ENCODE data around the gene ALG3. TPM values are rescaled to one million over a fixed set of nuclear protein-coding genes. Genes with fewer than 3 reads are reported as not detected.

The ALG3 gene
- total and polyA plus RNA-seq, 9 of the 15 experiments (the other 6 are each of a cell fraction or from before 2014, with no cell fraction given), result 37.5 to 107 (median 80.1) TPM

GRCh38 chr3:184250167-184250828 lies 1.5 kb upstream of the ALG3 start:
- Histone ChIP-seq H2AFZ (ENCODE audit: low read depth, low read length) (peak overlapping the region; percentile 86), H3K4me2 (ENCODE audit: insufficient read depth, low read length) (peak overlapping the region; percentile 99), H3K27ac (ENCODE audit: extremely low read depth, low read depth, low read length) (peak overlapping the region; percentile 95), H3K9ac (ENCODE audit: insufficient read depth in 1 of 2, low read depth in 2 of 2, low read length in 2 of 2) (peak overlapping the region; percentile 96 to 97), H3K9me3 (replicated peaks; ENCODE audit: control insufficient read depth, insufficient read depth, low read depth, low read length) (no peaks in the 10 kb centered on the region), H3K9me1 (ENCODE audit: control insufficient read depth, insufficient read depth, low read length) (no peaks in the 10 kb centered on the region), H3K27me3 (ENCODE audit: control insufficient read depth in 2 of 2, insufficient read depth in 2 of 2, low read length in 2 of 2) (no peaks in the 10 kb centered on the region), H4K20me1 (replicated peaks; ENCODE audit: control insufficient read depth, insufficient read depth, low read length) (peaks cover 7% of the 10 kb centered on the region; the same call in 1 of the 2 replicates), H3K4me3 (peak overlapping the region; percentile 96), H3K79me2 (ENCODE audit: control insufficient read depth, insufficient read depth, low read length) (peaks cover 33% of the 10 kb centered on the region), H3K4me1 (replicated peaks in 1 of 2; ENCODE audit: control insufficient read depth in 2 of 2, insufficient read depth in 2 of 2, low read length in 2 of 2) (peaks cover 3 to 9% of the 10 kb centered on the region in 2 experiments; a peak in 3 of 5 replicates), H3K36me3 (ENCODE audit: control insufficient read depth, insufficient read depth, low read length) (peaks cover 10% of the 10 kb centered on the region)
- DNase-seq (ENCODE audit: extremely low read depth in 1 of 4, low spot score in 3 of 4) (peak; percentile 72 to 97 (median 82)), FAIRE-seq (peak; percentile 98), ATAC-seq (peak; percentile 86)
- ChIA-PET CTCF (ENCODE audit: low intra/inter-chr PET ratio) (interaction anchor here (0.6 to 2.0 kb wide), 4 partner anchors 9 to 355 kb away, joined by 3 to 9 read pairs (median 6); no protein-coding TSS in a partner anchor), POLR2A (interaction anchor here (0.6 to 1.1 kb wide), 3 partner anchors 8 to 23 kb away, joined by 3 to 4 read pairs (median 4); no protein-coding TSS in a partner anchor)
- in situ Hi-C loops (cut with MboI) (no loop called here), intact Hi-C loops (cut with micrococcal nuclease) (loop anchor here (2.0 kb wide), 2 partner anchors 35 to 355 kb away; no protein-coding TSS in a partner anchor)
- WGBS (ENCODE audit: insufficient coverage, low coverage, missing lambda C conversion rate), result 14% methylated on average over 20 of the region's 20 CpGs
- no TSS peak for BruUV-seq (replicated peaks)
- TF ChIP-seq FOXM1 (IDR thresholded peaks at IDR 0.05; ENCODE audit: low read depth) (no peak), FOXM1 (CRISPR knock-in tag; IDR thresholded peaks at IDR 0.05; ENCODE audit: low read depth) (no peak), ZFP36 (IDR thresholded peaks at IDR 0.05; ENCODE audit: low read depth, low read length, partially characterized antibody) (peak; percentile 43), CREB5 (CRISPR knock-in tag; IDR thresholded peaks at IDR 0.05) (no peak), PTTG1 (tag; IDR thresholded peaks at IDR 0.05; ENCODE audit: low read depth) (no peak), ZNF408 (CRISPR knock-in tag; IDR thresholded peaks at IDR 0.05; ENCODE audit: low read depth) (no peak), ZNF395 (CRISPR knock-in tag; IDR thresholded peaks at IDR 0.05) (0 out of 2 replicates have a peak, but pooled peaks have one; percentile 27), GTF3C2 (IDR thresholded peaks at IDR 0.05; ENCODE audit: borderline replicate concordance, extremely low read depth, insufficient read length) (no peak), TRIM25 (IDR thresholded peaks at IDR 0.05; ENCODE audit: borderline replicate concordance) (no peak), NR4A1 (CRISPR knock-in tag; IDR thresholded peaks at IDR 0.05) (no peak), NR4A1 (tag; IDR thresholded peaks at IDR 0.05) (no peak), SNRNP70 (optimal IDR thresholded peaks at IDR 0.05; ENCODE audit: low read depth, low read length) (no peak)

Measured in K562 (cell line).